Tibial nerve (tissue), 4 donors: ENCODE results near the gene COA7.

Source experiments
- EP300 ChIP-seq, 2 donors: sonication (generic); formaldehyde crosslinking; IDR thresholded peaks; one replicate each; pipeline ENCODE4 v1.6.1; 2017; ENCODE audit warnings: antibody characterized with exemption in 2 of 2, mild to moderate bottlenecking in 1 of 2
- POLR2A ChIP-seq, 2 donors: fragments of 450-650 bp; IDR thresholded peaks; one replicate each; pipeline ENCODE4 v1.6.1; 2017; ENCODE audit warnings: antibody characterized with exemption in 2 of 2, mild to moderate bottlenecking in 2 of 2, moderate library complexity in 2 of 2
- TF ChIP-seq, protein P1 (sequence below), 5 experiments: fragments of 200-600 bp in 3 of 5; fragments of 450-650 bp in 2 of 5; sonication (generic) in 3 of 5; IDR thresholded peaks; one replicate each; pipeline ENCODE4 v1.5.1; 2016 to 2019; ENCODE audit warnings: antibody characterized with exemption in 5 of 5, mild to moderate bottlenecking in 3 of 5, moderate library complexity in 2 of 5

DNA sequence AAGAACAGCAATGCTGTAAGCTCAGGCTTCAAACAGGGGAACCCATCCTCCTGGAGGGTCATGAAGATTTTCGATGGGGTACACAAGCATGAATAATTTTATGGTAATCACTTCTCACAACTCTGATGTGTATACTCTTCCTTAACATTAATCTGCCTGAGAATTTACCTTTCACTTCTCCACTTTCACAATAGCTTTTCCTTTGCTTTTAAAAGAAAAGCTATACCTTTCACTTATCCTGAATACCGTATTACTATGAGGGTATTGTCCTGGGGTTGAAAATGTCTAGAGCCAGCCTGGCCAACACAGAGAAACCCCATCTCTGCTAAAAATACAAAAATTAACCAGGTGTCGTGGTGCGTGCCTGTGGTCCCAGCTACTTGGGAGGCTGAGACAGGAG is 15.4 kb upstream of the COA7 start:
- TF ChIP-seq, protein P1, sequence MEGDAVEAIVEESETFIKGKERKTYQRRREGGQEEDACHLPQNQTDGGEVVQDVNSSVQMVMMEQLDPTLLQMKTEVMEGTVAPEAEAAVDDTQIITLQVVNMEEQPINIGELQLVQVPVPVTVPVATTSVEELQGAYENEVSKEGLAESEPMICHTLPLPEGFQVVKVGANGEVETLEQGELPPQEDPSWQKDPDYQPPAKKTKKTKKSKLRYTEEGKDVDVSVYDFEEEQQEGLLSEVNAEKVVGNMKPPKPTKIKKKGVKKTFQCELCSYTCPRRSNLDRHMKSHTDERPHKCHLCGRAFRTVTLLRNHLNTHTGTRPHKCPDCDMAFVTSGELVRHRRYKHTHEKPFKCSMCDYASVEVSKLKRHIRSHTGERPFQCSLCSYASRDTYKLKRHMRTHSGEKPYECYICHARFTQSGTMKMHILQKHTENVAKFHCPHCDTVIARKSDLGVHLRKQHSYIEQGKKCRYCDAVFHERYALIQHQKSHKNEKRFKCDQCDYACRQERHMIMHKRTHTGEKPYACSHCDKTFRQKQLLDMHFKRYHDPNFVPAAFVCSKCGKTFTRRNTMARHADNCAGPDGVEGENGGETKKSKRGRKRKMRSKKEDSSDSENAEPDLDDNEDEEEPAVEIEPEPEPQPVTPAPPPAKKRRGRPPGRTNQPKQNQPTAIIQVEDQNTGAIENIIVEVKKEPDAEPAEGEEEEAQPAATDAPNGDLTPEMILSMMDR (IDR thresholded peaks at IDR 0.05), result no peak
- TF ChIP-seq POLR2A (IDR thresholded peaks at IDR 0.05) (no peak), EP300 (IDR thresholded peaks at IDR 0.05) (no peak)
